Nephron progenitor cell (in vitro differentiated cells): ENCODE results near the gene CBX6.

Experiments used
- DNase-seq: peaks from one replicate; pipeline ENCODE4 v3.0.0; 2021
- H3K27ac Mint-ChIP-seq: 2 replicates; pipeline ENCODE4 v1.8.0; 2021; ENCODE audit warnings: mild to moderate bottlenecking, moderate library complexity, mixed read lengths
- H3K27me3 Mint-ChIP-seq: 2 replicates; pipeline ENCODE4 v1.8.0; 2021; ENCODE audit warnings: mild to moderate bottlenecking, low read depth, mixed read lengths; ENCODE audit not compliant: poor library complexity
- H3K36me3 Mint-ChIP-seq: 2 replicates; pipeline ENCODE4 v1.8.0; 2021; ENCODE audit warnings: low read depth, mixed read lengths
- H3K4me1 Mint-ChIP-seq: 2 replicates; pipeline ENCODE4 v1.8.0; 2021; ENCODE audit warnings: mixed read lengths
- H3K4me3 Mint-ChIP-seq: 2 replicates; pipeline ENCODE4 v1.8.0; 2021; ENCODE audit warnings: mild to moderate bottlenecking, moderate library complexity, mixed read lengths
- H3K9me3 Mint-ChIP-seq: 2 replicates; pipeline ENCODE4 v1.8.0; 2021; ENCODE audit warnings: mild to moderate bottlenecking, moderate library complexity, mixed read lengths
- CTCF ChIP-seq: fragments of 200-600 bp; sonication (generic); IDR thresholded peaks from 2 replicates; pipeline ENCODE4 v1.5.0; 2021; ENCODE audit warnings: antibody characterized with exemption

Gene CBX6

GRCh38 chr22:38830845-38831108 is 41.2 kb downstream of the CBX6 start:
- TF ChIP-seq CTCF, result no peak
- no peaks in the 10 kb centered on the region for H3K9me3 Mint-ChIP-seq
- DNase-seq, result no peak
- H3K36me3 Mint-ChIP-seq, result no peaks in the 10 kb centered on the region
- no peaks in the 10 kb centered on the region for H3K4me1 Mint-ChIP-seq
- H3K27ac Mint-ChIP-seq, result no peak overlapping the region
- H3K4me3 Mint-ChIP-seq, result no peak overlapping the region
- peaks cover 24% of the 10 kb centered on the region for H3K27me3 Mint-ChIP-seq

- no peak for TF ChIP-seq CTCF
- H3K27ac Mint-ChIP-seq, result no peak overlapping the region
- peaks cover 19% of the 10 kb centered on the region for H3K27me3 Mint-ChIP-seq
- no peaks in the 10 kb centered on the region for H3K36me3 Mint-ChIP-seq
- H3K9me3 Mint-ChIP-seq, result no peaks in the 10 kb centered on the region
- H3K4me1 Mint-ChIP-seq, result no peaks in the 10 kb centered on the region
- no peak for DNase-seq
- no peak overlapping the region for H3K4me3 Mint-ChIP-seq
Measured at GRCh38 chr22:38830026-38830844, 41.8 kb downstream of the CBX6 start.

- no peak for DNase-seq
- no peaks in the 10 kb centered on the region for H3K9me3 Mint-ChIP-seq
- no peak overlapping the region for H3K4me3 Mint-ChIP-seq
- H3K4me1 Mint-ChIP-seq, result no peaks in the 10 kb centered on the region
- H3K27ac Mint-ChIP-seq, result no peak overlapping the region
- H3K27me3 Mint-ChIP-seq, result peaks cover 14% of the 10 kb centered on the region
- no peak for TF ChIP-seq CTCF
- no peaks in the 10 kb centered on the region for H3K36me3 Mint-ChIP-seq
Measured at GRCh38 chr22:38829485-38829884, 42.5 kb downstream of the CBX6 start.

GRCh38 chr22:38828616-38829205 is 43.3 kb downstream of the CBX6 start:
- H3K9me3 Mint-ChIP-seq, result no peaks in the 10 kb centered on the region
- H3K4me3 Mint-ChIP-seq, result no peak overlapping the region
- H3K4me1 Mint-ChIP-seq, result no peaks in the 10 kb centered on the region
- no peak for TF ChIP-seq CTCF
- H3K27ac Mint-ChIP-seq, result no peak overlapping the region
- no peak for DNase-seq
- peaks cover 7% of the 10 kb centered on the region for H3K27me3 Mint-ChIP-seq
- H3K36me3 Mint-ChIP-seq, result no peaks in the 10 kb centered on the region

GRCh38 chr22:38828191-38828590 is 43.8 kb downstream of the CBX6 start:
- no peaks in the 10 kb centered on the region for H3K9me3 Mint-ChIP-seq
- H3K4me3 Mint-ChIP-seq, result no peak overlapping the region
- no peak overlapping the region for H3K27ac Mint-ChIP-seq
- H3K27me3 Mint-ChIP-seq, result peaks cover 10% of the 10 kb centered on the region
- H3K4me1 Mint-ChIP-seq, result no peaks in the 10 kb centered on the region
- no peaks in the 10 kb centered on the region for H3K36me3 Mint-ChIP-seq
- TF ChIP-seq CTCF, result no peak
- no peak for DNase-seq

GRCh38 chr22:38827510-38827909 is 44.5 kb downstream of the CBX6 start:
- H3K36me3 Mint-ChIP-seq, result no peaks in the 10 kb centered on the region
- no peak overlapping the region for H3K27ac Mint-ChIP-seq
- no peak for DNase-seq
- no peak for TF ChIP-seq CTCF
- H3K4me3 Mint-ChIP-seq, result no peak overlapping the region
- no peaks in the 10 kb centered on the region for H3K4me1 Mint-ChIP-seq
- H3K27me3 Mint-ChIP-seq, result peaks cover 11% of the 10 kb centered on the region
- no peaks in the 10 kb centered on the region for H3K9me3 Mint-ChIP-seq
